WERI-Rb-1 (cell line): ENCODE results near the gene CYBA.

Experiments
- DNase-seq: peaks from one replicate; pipeline ENCODE4 v3.0.0-alpha.2; 2020
- H3K27ac ChIP-seq: fragments of 250-450 bp; sonication (Bioruptor Pico); 2 replicates; pipeline ENCODE4 v1.5.1; 2020; ENCODE audit warnings: mild to moderate bottlenecking, moderate library complexity
- H3K27me3 ChIP-seq: fragments of 250-450 bp; sonication (Bioruptor Pico); 2 replicates; pipeline ENCODE4 v1.5.1; 2021; ENCODE audit warnings: mild to moderate bottlenecking, low read depth, moderate library complexity; ENCODE audit not compliant: insufficient read depth, severe bottlenecking
- H3K36me3 ChIP-seq: fragments of 250-450 bp; sonication (Bioruptor Pico); 2 replicates; pipeline ENCODE4 v1.5.1; 2020; ENCODE audit warnings: mild to moderate bottlenecking, moderate library complexity
- H3K4me3 ChIP-seq: 2 replicates; pipeline ENCODE4 v1.5.1; 2011; ENCODE audit warnings: low read depth, mild to moderate bottlenecking, control low read depth, low read length
- H3K9me3 ChIP-seq: fragments of 250-450 bp; sonication (Bioruptor Pico); 2 replicates; pipeline ENCODE4 v1.5.1; 2021; ENCODE audit warnings: mild to moderate bottlenecking, moderate library complexity; ENCODE audit not compliant: severe bottlenecking
- TF ChIP-seq, protein P1 (sequence below): IDR thresholded peaks from 2 replicates; pipeline ENCODE4 v1.5.1; 2011; ENCODE audit warnings: low read depth, mild to moderate bottlenecking, control low read depth, inconsistent platforms, low read length

The CYBA gene

GRCh38 chr16:88685156-88686061 lies 34.6 kb upstream of the CYBA start:
- Histone ChIP-seq H3K27ac (no peak overlapping the region), H3K36me3 (no peaks in the 10 kb centered on the region), H3K4me3 (peak overlapping the region; percentile 51), H3K27me3 (no peaks in the 10 kb centered on the region), H3K9me3 (no peaks in the 10 kb centered on the region)
- DNase-seq: peak; percentile 31
- TF ChIP-seq, protein P1, sequence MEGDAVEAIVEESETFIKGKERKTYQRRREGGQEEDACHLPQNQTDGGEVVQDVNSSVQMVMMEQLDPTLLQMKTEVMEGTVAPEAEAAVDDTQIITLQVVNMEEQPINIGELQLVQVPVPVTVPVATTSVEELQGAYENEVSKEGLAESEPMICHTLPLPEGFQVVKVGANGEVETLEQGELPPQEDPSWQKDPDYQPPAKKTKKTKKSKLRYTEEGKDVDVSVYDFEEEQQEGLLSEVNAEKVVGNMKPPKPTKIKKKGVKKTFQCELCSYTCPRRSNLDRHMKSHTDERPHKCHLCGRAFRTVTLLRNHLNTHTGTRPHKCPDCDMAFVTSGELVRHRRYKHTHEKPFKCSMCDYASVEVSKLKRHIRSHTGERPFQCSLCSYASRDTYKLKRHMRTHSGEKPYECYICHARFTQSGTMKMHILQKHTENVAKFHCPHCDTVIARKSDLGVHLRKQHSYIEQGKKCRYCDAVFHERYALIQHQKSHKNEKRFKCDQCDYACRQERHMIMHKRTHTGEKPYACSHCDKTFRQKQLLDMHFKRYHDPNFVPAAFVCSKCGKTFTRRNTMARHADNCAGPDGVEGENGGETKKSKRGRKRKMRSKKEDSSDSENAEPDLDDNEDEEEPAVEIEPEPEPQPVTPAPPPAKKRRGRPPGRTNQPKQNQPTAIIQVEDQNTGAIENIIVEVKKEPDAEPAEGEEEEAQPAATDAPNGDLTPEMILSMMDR: peak; percentile 52

DNA sequence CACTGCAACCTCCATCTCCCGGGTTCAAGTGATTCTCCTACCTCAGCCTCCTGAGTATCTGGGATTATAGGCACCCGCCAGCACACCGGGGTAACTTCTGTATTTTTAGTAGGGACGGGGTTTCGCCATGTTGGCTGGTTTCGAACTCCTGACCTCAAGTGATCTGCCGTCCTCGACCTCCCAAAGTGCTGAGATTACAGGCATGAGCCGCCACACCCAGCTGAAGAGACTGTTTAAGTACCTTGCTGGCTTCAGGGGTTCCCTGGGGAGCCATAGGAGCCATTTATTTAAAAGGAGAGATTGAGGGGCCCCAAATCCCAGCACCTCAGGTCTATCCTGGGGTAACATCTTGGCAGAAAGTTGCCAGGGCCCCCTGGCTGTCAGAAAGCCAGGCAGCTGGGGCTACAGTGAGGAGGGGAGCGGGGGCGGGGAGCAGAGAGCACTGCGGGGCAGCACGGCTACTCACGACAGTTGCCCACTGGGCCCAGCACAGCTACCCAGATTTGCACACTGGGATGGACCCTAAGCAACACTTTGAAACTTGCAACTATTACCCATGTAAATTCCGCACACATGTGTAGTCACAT lies 33.8 kb upstream of the CYBA start:
- Histone ChIP-seq H3K4me3 (no peak overlapping the region), H3K9me3 (no peaks in the 10 kb centered on the region), H3K36me3 (no peaks in the 10 kb centered on the region), H3K27me3 (no peaks in the 10 kb centered on the region), H3K27ac (no peak overlapping the region)
- no peak for DNase-seq
- TF ChIP-seq, protein P1: no peak

DNA sequence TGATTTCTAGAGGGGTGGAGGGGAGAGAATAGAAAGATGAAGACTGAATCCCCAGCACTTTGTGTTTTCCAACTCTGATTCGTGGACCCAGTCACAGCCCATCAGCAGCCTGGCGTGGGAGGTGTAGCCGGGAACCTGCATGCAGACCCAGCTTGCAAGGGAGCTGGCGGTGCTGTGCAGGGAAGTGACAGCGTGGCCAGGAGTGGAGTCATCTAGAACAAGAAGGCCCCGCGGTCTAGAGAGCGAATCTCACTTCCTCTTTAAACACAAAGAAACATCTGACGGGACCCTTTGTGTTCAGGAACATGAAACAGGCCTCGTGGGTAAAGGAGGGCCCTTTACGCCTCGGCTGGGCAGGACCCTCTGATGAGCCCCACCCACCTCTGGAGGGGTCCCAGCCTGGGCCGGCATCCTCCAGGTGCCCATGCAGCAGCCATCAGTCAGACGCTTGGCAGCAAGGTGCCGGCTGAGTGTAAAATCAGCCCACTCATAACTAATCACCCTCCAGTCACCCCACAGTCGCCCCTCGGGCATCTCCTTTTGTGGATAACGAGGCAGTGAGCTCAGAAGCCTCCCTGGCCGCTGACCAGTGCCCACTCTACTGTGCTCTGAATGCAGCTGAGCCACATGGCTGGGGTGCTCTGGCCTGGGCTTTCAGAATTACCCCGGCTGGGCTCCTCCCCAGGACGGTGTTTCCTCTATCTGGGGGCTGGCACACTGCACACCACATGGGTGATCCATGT lies 31.0 kb upstream of the CYBA start:
- DNase-seq: no peak
- TF ChIP-seq, protein P1: no peak
- H3K27ac ChIP-seq: no peak overlapping the region

GRCh38 chr16:88681084-88681680 lies 30.3 kb upstream of the CYBA start:
- Histone ChIP-seq H3K9me3 (no peaks in the 10 kb centered on the region), H3K27me3 (no peaks in the 10 kb centered on the region), H3K4me3 (no peak overlapping the region), H3K36me3 (no peaks in the 10 kb centered on the region), H3K27ac (no peak overlapping the region)
- TF ChIP-seq, protein P1: peak; percentile 35
- no peak for DNase-seq

More for the DNA sequence above, 31.0 kb upstream of the CYBA start:
- Histone ChIP-seq H3K27me3 (no peaks in the 10 kb centered on the region), H3K4me3 (no peak overlapping the region), H3K36me3 (no peaks in the 10 kb centered on the region), H3K9me3 (no peaks in the 10 kb centered on the region)

DNA sequence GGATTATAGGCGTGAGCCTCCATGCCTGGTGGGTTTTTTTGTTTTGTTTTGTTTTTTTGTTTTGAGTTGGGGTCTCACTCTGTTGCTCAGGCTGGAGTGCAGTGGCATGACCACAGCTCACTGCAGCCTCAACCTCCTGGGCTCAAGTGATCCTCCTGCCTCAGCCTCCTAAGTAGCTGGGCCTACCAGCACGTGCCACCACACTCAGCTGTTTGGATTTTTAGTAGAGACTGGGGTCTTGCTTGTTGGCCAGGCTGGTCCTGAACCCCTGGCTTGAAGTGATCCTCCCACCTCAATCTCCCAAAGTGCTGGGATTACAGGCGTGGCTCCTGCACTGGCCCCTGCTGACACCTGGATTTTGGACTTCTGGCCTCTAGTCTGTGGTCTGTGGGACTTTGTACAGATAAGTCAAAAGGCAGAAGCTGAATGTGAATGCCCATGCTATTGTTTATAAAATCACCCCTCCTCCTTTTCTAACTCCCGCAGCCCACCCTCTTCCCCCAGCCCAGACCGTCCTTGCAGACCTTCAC lies 29.8 kb upstream of the CYBA start:
- TF ChIP-seq, protein P1: no peak
- Histone ChIP-seq H3K27me3 (no peaks in the 10 kb centered on the region), H3K27ac (no peak overlapping the region), H3K4me3 (no peak overlapping the region), H3K9me3 (no peaks in the 10 kb centered on the region), H3K36me3 (no peaks in the 10 kb centered on the region)
- DNase-seq: no peak
